AG09309 (cell line): ENCODE measurements around the gene ROR1.

Experiments
- DNase-seq: peaks from one replicate; pipeline ENCODE4 v3.0.0-alpha.2; 2010; ENCODE audit warnings: low read depth
- H3K4me3 ChIP-seq: 2 replicates; pipeline ENCODE4 v1.5.1; 2011; ENCODE audit warnings: mild to moderate bottlenecking, low read depth, low read length, moderate library complexity; ENCODE audit not compliant: control insufficient read depth
- CTCF ChIP-seq: IDR thresholded peaks from 2 replicates; pipeline ENCODE4 v1.5.1; 2011; ENCODE audit warnings: mild to moderate bottlenecking, low read depth, low read length, inconsistent platforms; ENCODE audit not compliant: insufficient read depth, control insufficient read depth; ENCODE audit errors: missing control alignments

The ROR1 gene

DNA sequence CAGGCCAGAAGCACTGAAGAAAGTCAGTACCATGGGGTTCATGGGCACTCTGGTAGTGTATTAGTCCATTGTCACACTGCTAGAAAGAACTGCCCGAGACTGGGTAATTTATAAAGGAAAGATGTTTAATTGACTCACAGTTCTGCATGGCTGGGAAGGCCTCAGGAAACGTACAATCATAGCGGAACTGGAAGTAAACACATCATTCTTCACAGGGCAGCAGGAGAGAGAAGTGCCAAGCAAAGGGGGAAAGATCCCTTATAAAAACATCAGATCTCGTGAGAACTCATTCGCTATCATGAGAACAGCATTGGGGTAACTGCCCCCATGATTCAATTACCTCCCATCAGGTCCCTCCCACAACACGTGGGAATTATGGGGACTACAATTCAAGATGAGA is 20.2 kb upstream of the ROR1 start:
- H3K4me3 ChIP-seq, result no peak overlapping the region
- TF ChIP-seq CTCF, result no peak
- DNase-seq, result no peak

DNA sequence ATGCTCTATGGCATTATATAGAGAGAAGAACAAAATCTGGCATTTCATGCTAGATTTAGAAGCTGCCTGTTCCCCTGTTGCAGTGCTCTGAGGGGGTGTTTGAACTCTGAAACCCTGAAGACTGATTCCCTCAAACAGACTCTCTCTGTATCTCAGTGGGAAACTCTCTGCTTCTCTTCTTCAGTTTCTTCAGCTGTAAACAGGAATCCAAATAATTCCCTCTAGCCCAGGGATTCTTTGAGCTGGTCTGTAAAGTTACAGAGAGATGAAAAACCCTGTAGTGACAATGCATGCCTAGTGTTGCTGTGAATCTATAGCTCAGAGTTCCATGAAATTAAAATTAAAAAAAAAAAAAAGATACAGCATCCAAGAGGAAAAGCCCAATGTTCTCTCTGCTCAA is 17.0 kb upstream of the ROR1 start:
- DNase-seq, result no peak
- no peak for TF ChIP-seq CTCF
- no peak overlapping the region for H3K4me3 ChIP-seq

DNA sequence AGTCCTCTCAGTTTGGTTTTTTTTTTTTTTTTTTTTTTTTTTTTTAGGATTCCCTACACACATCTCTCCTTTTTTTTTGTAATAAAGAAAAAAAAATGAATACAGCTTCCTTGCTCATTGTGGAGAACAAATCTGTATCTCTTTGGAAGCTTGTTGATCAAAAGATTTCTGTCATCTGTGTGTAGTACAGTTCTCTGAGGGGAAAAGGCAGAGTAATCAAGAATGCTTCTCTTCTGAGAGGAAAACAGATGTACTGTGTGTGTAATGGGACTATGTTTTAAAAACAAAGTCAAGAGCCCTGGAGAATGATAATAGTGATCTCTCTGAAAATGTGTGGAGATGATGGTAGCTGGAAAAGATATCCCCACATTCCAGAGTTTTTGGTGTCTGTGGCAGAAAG is 16.5 kb upstream of the ROR1 start:
- no peak overlapping the region for H3K4me3 ChIP-seq
- DNase-seq, result no peak
- TF ChIP-seq CTCF, result no peak

GRCh38 chr1:63758791-63759190 is 15.0 kb upstream of the ROR1 start:
- DNase-seq, result no peak
- no peak overlapping the region for H3K4me3 ChIP-seq
- TF ChIP-seq CTCF, result no peak

- TF ChIP-seq CTCF, result no peak
- H3K4me3 ChIP-seq, result no peak overlapping the region
- no peak for DNase-seq
Measured at GRCh38 chr1:63759778-63760177, 14.0 kb upstream of the ROR1 start.

- H3K4me3 ChIP-seq, result no peak overlapping the region
- no peak for TF ChIP-seq CTCF
- DNase-seq, result no peak
Measured at GRCh38 chr1:63770381-63770780, 3.4 kb upstream of the ROR1 start.

DNA sequence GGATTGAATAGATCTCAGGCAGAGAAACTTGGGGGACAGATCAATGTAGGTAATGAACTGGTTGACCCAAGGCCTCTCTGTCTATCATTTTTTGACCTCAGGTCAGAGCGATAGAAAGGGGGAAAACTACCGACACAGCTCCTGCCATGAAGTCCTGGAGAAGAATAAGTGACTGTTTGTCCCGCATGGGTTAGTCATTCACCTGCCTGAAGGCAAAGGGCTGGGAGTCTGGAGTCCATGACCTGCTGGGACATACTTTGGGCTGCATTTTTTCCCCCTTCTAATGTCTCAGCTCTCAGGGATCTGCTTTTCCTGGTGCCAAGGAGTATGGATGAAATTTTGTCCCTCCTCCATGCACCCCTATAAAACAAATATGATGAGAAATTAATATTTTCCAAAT is 1.6 kb upstream of the ROR1 start:
- TF ChIP-seq CTCF, result no peak
- no peak overlapping the region for H3K4me3 ChIP-seq
- no peak for DNase-seq
